Dendritic cell treated with granulocyte-macrophage colony-stimulating factor and Interleukin-4, amounts not matched to agents 40 ng/mL and 50 ng/mL, for 4 days (primary cell): ENCODE results near the gene SNAI3.

Source experiments
- H3K27ac Mint-ChIP-seq: one replicate; pipeline ENCODE4 v1.8.0; 2022; ENCODE audit warnings: mild to moderate bottlenecking, mixed read lengths
- H3K27me3 Mint-ChIP-seq: one replicate; pipeline ENCODE4 v1.8.0; 2022; ENCODE audit warnings: mild to moderate bottlenecking, mixed read lengths
- H3K36me3 Mint-ChIP-seq: one replicate; pipeline ENCODE4 v1.8.0; 2022; ENCODE audit warnings: low read depth, mixed read lengths
- H3K4me1 Mint-ChIP-seq: one replicate; pipeline ENCODE4 v1.8.0; 2022; ENCODE audit warnings: low read depth, mixed read lengths
- H3K4me3 Mint-ChIP-seq: one replicate; pipeline ENCODE4 v1.8.0; 2022; ENCODE audit warnings: mild to moderate bottlenecking, moderate library complexity, mixed read lengths
- H3K9me3 Mint-ChIP-seq: one replicate; pipeline ENCODE4 v1.8.0; 2022; ENCODE audit warnings: mixed read lengths
- intact Hi-C: fragments of 100-400 bp; cut with micrococcal nuclease; formaldehyde crosslinking; loops from one replicate; pipeline ENCODE4 v1.15.0; 2022

The SNAI3 gene

DNA sequence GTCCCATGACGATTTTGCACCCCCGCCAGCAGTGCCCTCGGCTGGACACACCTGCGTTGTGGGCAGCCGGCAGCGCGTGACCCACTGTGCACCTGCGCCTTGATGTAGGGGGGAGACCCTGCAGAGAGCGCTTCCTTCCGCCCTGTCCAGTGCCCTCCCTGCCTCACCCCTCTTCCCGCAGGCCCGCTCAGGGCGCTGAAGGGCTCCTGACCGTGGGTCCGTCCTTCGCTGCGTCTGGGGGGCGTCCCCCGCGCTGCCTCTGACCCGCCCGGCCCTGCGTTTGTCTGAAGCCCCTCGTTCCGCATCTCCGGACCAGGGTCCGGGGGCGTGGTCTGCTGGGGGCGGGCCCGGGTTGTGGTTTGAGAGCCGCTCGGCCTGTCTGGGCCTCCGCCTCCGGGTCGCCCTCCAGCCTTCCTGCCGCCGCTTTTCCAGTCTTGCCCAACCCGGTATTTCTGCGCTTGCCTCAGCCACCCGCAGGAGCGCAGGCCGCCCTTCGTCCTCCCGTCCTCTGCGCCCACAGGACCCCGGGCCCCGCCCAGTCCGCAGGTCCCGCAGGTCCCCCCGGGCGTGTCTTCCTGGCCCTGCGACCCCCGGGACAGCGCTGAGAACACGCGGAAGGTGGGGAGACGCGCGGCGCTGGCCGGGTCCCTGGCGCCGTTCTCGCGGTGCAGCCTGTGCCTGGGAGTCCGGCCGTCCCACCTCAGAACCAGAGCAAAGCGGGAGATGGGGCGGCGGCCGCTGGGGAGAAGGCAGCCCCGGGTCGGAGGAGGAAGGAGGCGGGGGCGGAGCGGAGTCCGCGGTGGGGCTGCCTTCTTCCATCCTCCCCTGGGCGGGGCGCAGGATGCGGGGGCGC is 51.9 kb downstream of the SNAI3 start:
- H3K9me3 Mint-ChIP-seq = no peaks in the 10 kb centered on the region
- peaks cover 61% of the 10 kb centered on the region for H3K4me1 Mint-ChIP-seq
- intact Hi-C loops = loop anchor here (10.0 kb wide), 2 partner anchors 50 kb away; partner anchors contain the start of gene SNAI3
- peaks cover 39% of the 10 kb centered on the region for H3K27me3 Mint-ChIP-seq
- peak overlapping the region; percentile 83 for H3K27ac Mint-ChIP-seq
- peak overlapping the region; percentile 88 for H3K4me3 Mint-ChIP-seq
- H3K36me3 Mint-ChIP-seq = peaks cover 41% of the 10 kb centered on the region

DNA sequence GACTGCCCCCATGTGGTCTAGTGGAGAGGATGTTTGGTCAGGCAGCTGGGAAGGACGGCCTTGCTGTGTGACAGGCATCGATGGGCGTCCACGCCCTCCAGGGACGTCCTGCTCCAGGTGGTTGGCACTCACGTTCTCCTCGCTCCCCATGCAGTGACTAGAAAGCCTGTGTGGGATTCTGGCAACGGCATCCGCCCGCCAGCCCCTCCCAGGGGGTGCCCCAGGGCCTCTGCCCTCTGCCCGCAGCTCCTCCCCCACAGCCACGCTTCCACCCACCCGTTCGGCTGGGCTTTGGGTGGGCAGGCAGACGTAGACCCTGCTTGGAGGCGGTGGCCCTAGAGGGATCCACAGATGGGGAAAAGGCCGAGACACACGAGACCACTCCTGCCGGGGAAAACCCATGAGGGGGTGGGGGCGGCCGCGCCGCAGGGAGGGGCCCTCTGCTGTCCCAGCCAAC is 52.6 kb downstream of the SNAI3 start:
- peak overlapping the region; percentile 83 for H3K27ac Mint-ChIP-seq
- peaks cover 46% of the 10 kb centered on the region for H3K36me3 Mint-ChIP-seq
- H3K27me3 Mint-ChIP-seq = peaks cover 32% of the 10 kb centered on the region
- peaks cover 58% of the 10 kb centered on the region for H3K4me1 Mint-ChIP-seq
- H3K4me3 Mint-ChIP-seq = peak overlapping the region; percentile 88
- intact Hi-C loops = loop anchor here (10.0 kb wide), 2 partner anchors 49 to 51 kb away; partner anchors contain the start of gene SNAI3
- no peaks in the 10 kb centered on the region for H3K9me3 Mint-ChIP-seq

DNA sequence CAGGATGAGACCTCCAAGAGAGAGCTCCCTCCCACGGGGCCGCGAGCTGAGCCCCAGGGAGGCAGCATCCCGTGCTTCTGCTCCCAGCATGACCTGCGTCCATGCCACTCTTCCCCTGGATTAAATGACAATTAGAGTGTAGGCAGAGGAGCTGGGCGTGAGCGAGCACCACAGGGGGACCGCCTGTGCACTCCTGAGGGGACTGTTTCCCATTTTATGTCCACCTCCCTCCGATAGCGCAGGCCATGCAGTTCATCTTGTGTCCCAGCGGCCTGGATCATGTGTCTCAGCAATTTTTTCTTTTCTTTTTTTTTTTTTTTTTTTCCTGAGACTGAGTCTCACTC is 53.7 kb downstream of the SNAI3 start:
- Mint-ChIP-seq H3K27ac (no peak overlapping the region), H3K4me3 (no peak overlapping the region), H3K27me3 (peaks cover 21% of the 10 kb centered on the region), H3K4me1 (peaks cover 46% of the 10 kb centered on the region), H3K36me3 (peaks cover 57% of the 10 kb centered on the region), H3K9me3 (no peaks in the 10 kb centered on the region)
- intact Hi-C loops = loop anchor here (10.0 kb wide), 2 partner anchors 48 to 52 kb away; partner anchors contain the start of gene SNAI3

DNA sequence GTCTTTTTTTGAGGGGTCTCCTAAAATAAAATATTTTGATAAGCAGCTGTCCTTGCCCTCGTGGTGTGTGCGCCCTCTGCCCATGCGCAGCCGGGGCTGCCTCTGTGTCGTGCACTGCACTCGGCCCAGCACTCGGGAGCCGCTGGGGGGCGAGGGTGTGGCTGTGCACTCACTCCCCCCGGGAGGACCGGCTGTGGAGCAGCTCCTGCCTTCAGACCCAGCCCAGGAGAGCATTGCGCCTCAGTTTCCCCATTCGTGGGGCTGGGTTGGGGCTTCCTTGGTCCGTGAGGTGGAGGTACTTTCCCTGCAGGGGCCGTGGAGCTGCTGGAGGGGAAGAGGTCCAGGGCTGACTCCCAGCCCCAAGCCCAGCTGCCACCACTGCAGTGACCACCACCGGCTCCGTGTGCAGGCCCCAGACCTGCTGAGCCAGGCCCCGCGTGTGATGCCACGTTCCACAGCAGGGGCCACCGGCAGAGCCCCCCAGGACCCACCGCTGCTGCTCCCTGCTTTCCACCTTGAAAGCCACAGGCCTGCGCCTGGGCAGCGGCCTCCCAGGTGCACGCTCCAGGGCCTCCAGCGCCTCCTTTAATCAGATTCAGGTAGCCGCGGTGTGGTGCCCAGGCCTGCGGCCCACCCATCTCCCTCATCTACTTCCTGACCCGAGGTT is 54.3 kb downstream of the SNAI3 start:
- H3K9me3 Mint-ChIP-seq = no peaks in the 10 kb centered on the region
- H3K4me3 Mint-ChIP-seq = no peak overlapping the region
- peaks cover 41% of the 10 kb centered on the region for H3K4me1 Mint-ChIP-seq
- intact Hi-C loops = loop anchor here (10.0 kb wide), 2 partner anchors 47 to 53 kb away; partner anchors contain the start of gene SNAI3
- peaks cover 62% of the 10 kb centered on the region for H3K36me3 Mint-ChIP-seq
- H3K27me3 Mint-ChIP-seq = peaks cover 16% of the 10 kb centered on the region
- H3K27ac Mint-ChIP-seq = no peak overlapping the region

DNA sequence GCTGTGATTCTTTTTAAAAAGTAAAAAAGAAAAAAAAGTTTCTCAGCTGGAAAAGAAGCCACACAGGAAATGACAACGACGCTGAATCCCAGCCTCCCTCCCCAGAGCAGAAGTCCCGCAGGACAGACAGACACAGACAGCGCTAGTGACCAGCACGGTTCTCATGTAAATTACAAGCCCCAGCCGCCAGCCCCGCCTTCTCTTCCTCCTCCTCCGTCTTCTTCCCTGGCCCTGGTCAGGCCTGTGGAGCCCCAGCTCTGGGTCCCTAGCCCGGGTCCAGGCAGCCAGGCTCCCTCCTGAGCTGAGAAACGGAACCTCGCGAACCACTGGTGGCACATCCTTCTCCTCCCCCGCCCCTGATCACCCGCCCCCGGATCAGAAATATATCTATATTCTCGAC is 54.9 kb downstream of the SNAI3 start:
- H3K36me3 Mint-ChIP-seq = peaks cover 69% of the 10 kb centered on the region

DNA sequence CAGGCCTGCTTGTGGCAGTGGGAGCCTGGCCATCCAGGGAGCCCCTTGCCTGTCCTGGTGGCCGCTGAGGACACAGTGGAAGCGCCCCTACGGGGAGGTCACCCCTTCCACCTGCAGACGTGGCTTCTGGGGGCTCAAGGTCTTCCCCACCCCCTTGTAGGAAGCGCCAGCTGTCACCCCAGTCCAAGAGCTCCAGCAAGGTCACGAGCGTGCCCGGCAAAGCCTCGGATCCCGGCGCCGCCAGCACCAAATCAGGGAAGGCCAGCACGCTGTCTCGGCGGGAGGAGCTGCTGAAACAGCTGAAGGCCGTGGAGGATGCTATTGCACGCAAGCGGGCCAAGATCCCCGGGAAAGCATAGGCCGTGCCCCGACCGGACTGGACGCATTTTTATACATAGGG is 55.4 kb downstream of the SNAI3 start:
- H3K36me3 Mint-ChIP-seq = peaks cover 73% of the 10 kb centered on the region
- H3K27me3 Mint-ChIP-seq = peaks cover 8% of the 10 kb centered on the region
- no peak overlapping the region for H3K27ac Mint-ChIP-seq
- peaks cover 33% of the 10 kb centered on the region for H3K4me1 Mint-ChIP-seq
- no peaks in the 10 kb centered on the region for H3K9me3 Mint-ChIP-seq
- intact Hi-C loops = loop anchor here (10.0 kb wide), 2 partner anchors 46 to 54 kb away; partner anchors contain the start of gene SNAI3
- no peak overlapping the region for H3K4me3 Mint-ChIP-seq

More for the DNA sequence above, 54.9 kb downstream of the SNAI3 start:
- no peaks in the 10 kb centered on the region for H3K9me3 Mint-ChIP-seq
- no peak overlapping the region for H3K27ac Mint-ChIP-seq
- peaks cover 13% of the 10 kb centered on the region for H3K27me3 Mint-ChIP-seq
- H3K4me3 Mint-ChIP-seq = no peak overlapping the region
- intact Hi-C loops = loop anchor here (10.0 kb wide), 2 partner anchors 47 to 53 kb away; partner anchors contain the start of gene SNAI3
- peaks cover 38% of the 10 kb centered on the region for H3K4me1 Mint-ChIP-seq

DNA sequence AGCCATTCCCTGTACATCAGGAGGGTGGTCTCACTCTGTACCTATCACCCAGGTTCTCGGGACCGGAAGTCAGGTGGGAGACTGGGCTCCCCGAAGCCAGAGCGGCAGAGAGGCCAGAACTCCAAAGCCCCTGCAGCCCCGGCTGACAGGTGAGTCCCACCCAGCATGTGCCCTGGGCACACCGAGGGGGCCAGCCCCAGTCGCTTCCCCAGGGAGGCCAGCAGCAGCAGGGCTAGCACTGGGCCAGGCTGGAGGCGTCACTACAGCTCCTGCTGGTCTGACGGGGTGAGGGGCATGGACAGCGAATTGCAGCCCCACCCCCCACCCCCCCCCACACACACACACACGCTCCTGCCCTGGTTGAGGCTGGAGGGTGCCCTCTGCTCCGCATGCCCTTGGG is 55.9 kb downstream of the SNAI3 start:
- no peaks in the 10 kb centered on the region for H3K9me3 Mint-ChIP-seq
- peaks cover 3% of the 10 kb centered on the region for H3K27me3 Mint-ChIP-seq
- intact Hi-C loops = loop anchor here (10.0 kb wide), 2 partner anchors 46 to 54 kb away; partner anchors contain the start of gene SNAI3
- H3K36me3 Mint-ChIP-seq = peaks cover 78% of the 10 kb centered on the region
- peaks cover 28% of the 10 kb centered on the region for H3K4me1 Mint-ChIP-seq
- no peak overlapping the region for H3K4me3 Mint-ChIP-seq
- H3K27ac Mint-ChIP-seq = no peak overlapping the region

DNA sequence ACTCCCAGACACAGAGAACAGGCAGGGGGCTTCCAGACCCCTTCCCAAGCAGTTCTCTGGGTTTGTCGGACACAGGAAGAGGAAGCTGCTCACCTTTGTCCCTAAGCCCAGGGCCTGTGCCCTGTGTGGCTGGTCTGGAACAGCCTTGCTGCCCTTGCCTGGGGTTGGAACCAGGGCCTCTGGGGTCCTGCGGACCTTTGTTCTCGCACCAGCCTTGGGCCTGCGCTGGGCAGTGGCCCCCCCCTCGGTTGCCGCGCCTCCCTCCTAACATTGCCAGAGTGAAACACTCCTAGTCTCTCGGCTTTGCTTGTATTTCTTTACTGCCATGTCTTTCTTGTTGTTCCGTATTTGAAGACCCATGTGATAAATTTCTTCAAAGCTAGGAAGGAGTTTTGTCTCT is 56.5 kb downstream of the SNAI3 start:
- Mint-ChIP-seq H3K27me3 (no peaks in the 10 kb centered on the region), H3K9me3 (no peaks in the 10 kb centered on the region), H3K4me1 (peaks cover 22% of the 10 kb centered on the region), H3K4me3 (no peak overlapping the region), H3K27ac (no peak overlapping the region), H3K36me3 (peaks cover 84% of the 10 kb centered on the region)
- intact Hi-C loops = loop anchor here (10.0 kb wide), 2 partner anchors 45 to 55 kb away; partner anchors contain the start of gene SNAI3

DNA sequence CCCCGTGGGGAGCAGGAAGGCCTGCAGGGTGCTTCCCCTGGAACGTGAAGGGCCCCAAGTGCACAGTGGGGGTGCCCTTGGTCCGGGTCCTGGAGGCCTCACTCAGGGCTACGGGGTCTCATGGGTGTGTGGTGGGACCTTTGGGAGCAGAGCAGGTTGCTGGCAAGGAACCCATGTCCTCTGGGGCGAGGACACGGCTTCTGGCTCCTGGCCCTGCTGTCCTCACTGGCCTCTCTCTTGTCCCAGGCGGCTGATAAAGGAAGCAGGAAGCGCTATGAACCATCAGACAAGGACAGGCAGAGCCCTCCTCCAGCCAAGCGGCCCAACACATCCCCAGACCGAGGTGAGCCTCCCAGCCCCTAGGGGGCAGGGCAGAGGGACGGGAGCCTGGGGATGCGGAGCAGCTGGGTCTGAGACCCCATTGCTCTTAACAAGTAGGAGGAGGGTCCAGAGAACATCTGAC is 57.8 kb downstream of the SNAI3 start:
- no peak overlapping the region for H3K27ac Mint-ChIP-seq
- peaks cover 97% of the 10 kb centered on the region for H3K36me3 Mint-ChIP-seq
- H3K4me1 Mint-ChIP-seq = peaks cover 12% of the 10 kb centered on the region
- H3K4me3 Mint-ChIP-seq = no peak overlapping the region
- intact Hi-C loops = no loop called here
- no peaks in the 10 kb centered on the region for H3K9me3 Mint-ChIP-seq
- H3K27me3 Mint-ChIP-seq = no peaks in the 10 kb centered on the region
